Transverse colon (tissue), 4 donors: Measurements from ENCODE around the gene ARNT2. TPM values are rescaled to one million over a fixed set of nuclear protein-coding genes. Genes with fewer than 3 reads are reported as not detected.
A peak's percentile ranks its signal among the peaks of the same experiment; 100 is the strongest.

Experiments used
- DNase-seq: peaks from one replicate; pipeline ENCODE4 v3.0.0-alpha.2; 2019
- H3K27ac ChIP-seq, 4 donors: fragments of 200-600 bp; sonication (generic); 2 replicates each; pipeline ENCODE4 v1.5.1; 2016 to 2018; ENCODE audit warnings: inconsistent platforms in 4 of 4
- H3K27me3 ChIP-seq: fragments of 200-600 bp; sonication (generic); 2 replicates; pipeline ENCODE4 v1.5.1; 2017; ENCODE audit warnings: inconsistent platforms
- H3K36me3 ChIP-seq, 4 donors: fragments of 200-600 bp; sonication (generic); 2 replicates each; pipeline ENCODE4 v1.5.1; 2017 to 2019; ENCODE audit warnings: inconsistent platforms in 4 of 4
- H3K4me1 ChIP-seq, 4 donors: fragments of 200-600 bp; sonication (generic); 2 replicates each; pipeline ENCODE4 v1.5.1; 2017 to 2020; ENCODE audit warnings: inconsistent platforms in 4 of 4
- H3K4me3 ChIP-seq, 4 donors: fragments of 200-600 bp; sonication (generic); 1 replicate in 1 of 4; 2 replicates in 3 of 4; pipeline versions ENCODE4 v1.5.1 to v1.6.1; 2017 to 2019; ENCODE audit warnings: inconsistent platforms in 4 of 4
- H3K9me3 ChIP-seq, 2 donors: fragments of 200-600 bp; sonication (generic); 2 replicates each; pipeline ENCODE4 v1.5.1; 2017 to 2019; ENCODE audit warnings: inconsistent platforms in 2 of 2
- CTCF ChIP-seq, 5 experiments: fragments of 200-600 bp in 3 of 5; fragments of 450-650 bp in 2 of 5; sonication (generic) in 3 of 5; IDR thresholded peaks; 1 replicate in 2 of 5; 2 replicates in 3 of 5; pipeline ENCODE4 v1.5.1; 2016 to 2017; ENCODE audit warnings: antibody characterized with exemption in 5 of 5, inconsistent platforms in 3 of 5, mild to moderate bottlenecking in 2 of 5, moderate library complexity in 1 of 5
- EP300 ChIP-seq: sonication (generic); formaldehyde crosslinking; IDR thresholded peaks from one replicate; pipeline ENCODE4 v1.6.1; 2017; ENCODE audit warnings: antibody characterized with exemption, low read depth
- POLR2A ChIP-seq: fragments of 450-650 bp; IDR thresholded peaks from one replicate; pipeline ENCODE4 v1.6.1; 2016; ENCODE audit warnings: antibody characterized with exemption, mild to moderate bottlenecking, moderate library complexity
- POLR2AphosphoS5 ChIP-seq, 3 donors: sonication (generic); formaldehyde crosslinking; IDR thresholded peaks; one replicate each; pipeline ENCODE4 v1.6.1; 2016; ENCODE audit warnings: antibody characterized with exemption in 3 of 3
- WGBS, 2 donors: methylation state at CpG; one replicate each; pipeline ENCODE4 v1.1.5; 2018; ENCODE audit warnings: low coverage in 1 of 2; 5-methylcytosine and 5-hydroxymethylcytosine counted together
- in situ Hi-C, 4 donors: fragments of 200-750 bp; cut with MboI; loops; one replicate each; pipeline versions ENCODE4 v1.15.0 to v1.15.1; 2017; ENCODE audit warnings: low sequenced_read_pairs in 3 of 4, low pct_ligation_motif_present in 1 of 4, low pct_unique_long_range_greater_than_20kb in 1 of 4
- intact Hi-C: fragments of 100-400 bp; cut with DNase I; formaldehyde crosslinking; loops from one replicate; pipeline ENCODE4 v1.15.1; 2023; ENCODE audit warnings: low total_unique reads
- total RNA-seq, 4 donors: library from RNA; depleted of rRNA; stranded (reverse); fragments of >200 nt; gene quantifications; one replicate each; pipeline ENCODE4 v1.1.0, GENCODE V29; 2016

The ARNT2 gene
- total RNA-seq, 4 donors from 2014 or later: 1.9 to 4.0 (median 2.5) TPM; not detected in 1

- Histone ChIP-seq H3K27me3 (no peaks in the 10 kb centered on the region), H3K4me3 (no peak overlapping the region), H3K4me1 (peaks cover 0 to 2% (median 0%) of the 10 kb centered on the region in 4 donors), H3K9me3 (no peaks in the 10 kb centered on the region), H3K36me3 (no peaks in the 10 kb centered on the region), H3K27ac (no peak overlapping the region)
- in situ Hi-C loops: no loop called here
- intact Hi-C loops: no loop called here
- 75 to 83% methylated on average over 1 to 5 of the region's 7 CpGs for WGBS, 2 donors
- TF ChIP-seq POLR2A (no peak), CTCF (IDR thresholded peaks at IDR 0.05) (no peak), EP300 (no peak), POLR2AphosphoS5 (IDR thresholded peaks at IDR 0.05) (no peak)
- no peak for DNase-seq
Measured at GRCh38 chr15:80584561-80584964, 180.4 kb downstream of the ARNT2 start.

DNA sequence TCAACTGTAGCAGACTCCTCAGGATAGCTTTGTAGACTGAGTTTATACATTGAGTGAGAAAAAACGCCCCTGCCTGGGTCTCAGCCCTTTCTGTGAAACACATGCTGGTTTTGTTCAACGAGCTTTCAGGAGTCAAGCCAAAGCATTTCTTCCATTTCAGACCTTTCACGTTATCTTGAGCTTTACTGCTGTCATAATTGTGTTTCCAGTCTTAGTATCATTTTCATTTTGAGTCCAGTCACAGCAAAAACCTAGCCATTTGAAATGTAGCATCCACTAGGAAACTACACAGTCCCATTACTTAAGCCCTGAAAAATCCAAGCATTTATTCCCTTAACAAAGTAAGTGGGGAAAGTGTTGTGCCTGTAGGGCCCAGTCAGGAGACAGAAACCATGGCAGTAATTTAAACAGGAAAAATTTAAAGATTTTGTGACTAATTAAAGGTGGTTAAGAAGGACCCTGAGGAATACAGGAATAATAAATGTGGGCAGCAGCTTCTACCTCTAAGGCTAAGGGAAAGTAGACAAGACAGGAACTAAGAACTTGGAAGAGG lies 180.9 kb downstream of the ARNT2 start:
- Histone ChIP-seq H3K27ac (no peak overlapping the region), H3K36me3 (no peaks in the 10 kb centered on the region), H3K27me3 (no peaks in the 10 kb centered on the region), H3K4me3 (no peak overlapping the region), H3K9me3 (no peaks in the 10 kb centered on the region), H3K4me1 (peaks cover 0 to 2% (median 0%) of the 10 kb centered on the region in 4 donors)
- DNase-seq: no peak
- TF ChIP-seq POLR2A: no peak
- TF ChIP-seq POLR2AphosphoS5 (IDR thresholded peaks at IDR 0.05): no peak
- TF ChIP-seq EP300: no peak
- no peak for TF ChIP-seq CTCF (IDR thresholded peaks at IDR 0.05)
- intact Hi-C loops: no loop called here
- 26% methylated on average over 3 of the region's 3 CpGs; no CpG with 5 or more reads in 1 of the 2 donors for whole genome bisulfite sequencing, 2 donors
- in situ Hi-C loops: no loop called here

- no peaks in the 10 kb centered on the region for H3K36me3 ChIP-seq
- peaks cover 0 to 2% (median 0%) of the 10 kb centered on the region in 4 donors for H3K4me1 ChIP-seq
- intact Hi-C loops (no loop called here), in situ Hi-C loops (no loop called here)
- H3K27me3 ChIP-seq: no peaks in the 10 kb centered on the region
- WGBS, 2 donors: 63% methylated on average over 6 of the region's 6 CpGs; no CpG with 5 or more reads in 1 of the 2 donors
- no peak overlapping the region for H3K4me3 ChIP-seq
- TF ChIP-seq POLR2A (no peak), CTCF (IDR thresholded peaks at IDR 0.05) (peak in 4 of 5 experiments; percentile 6 to 27 (median 10)), EP300 (no peak), POLR2AphosphoS5 (IDR thresholded peaks at IDR 0.05) (no peak)
- H3K27ac ChIP-seq: no peak overlapping the region
- peak; percentile 13 for DNase-seq
- H3K9me3 ChIP-seq: no peaks in the 10 kb centered on the region
Measured at GRCh38 chr15:80585544-80586018, 181.4 kb downstream of the ARNT2 start.

- TF ChIP-seq CTCF (IDR thresholded peaks at IDR 0.05) (no peak), EP300 (no peak), POLR2AphosphoS5 (IDR thresholded peaks at IDR 0.05) (no peak), POLR2A (no peak)
- H3K36me3 ChIP-seq: no peaks in the 10 kb centered on the region
- no peaks in the 10 kb centered on the region for H3K27me3 ChIP-seq
- no peak overlapping the region for H3K27ac ChIP-seq
- 40 to 47% methylated on average over 1 to 4 of the region's 4 CpGs for WGBS, 2 donors
- H3K4me1 ChIP-seq: peaks cover 0 to 2% (median 0%) of the 10 kb centered on the region in 4 donors
- no peaks in the 10 kb centered on the region for H3K9me3 ChIP-seq
- H3K4me3 ChIP-seq: no peak overlapping the region
- intact Hi-C loops (no loop called here), in situ Hi-C loops (no loop called here)
- no peak for DNase-seq
Measured at GRCh38 chr15:80586161-80586560, 182.0 kb downstream of the ARNT2 start.
